Measurements from ENCODE around the gene BRD9. TPM values are rescaled to one million over a fixed set of nuclear protein-coding genes. Genes with fewer than 3 reads are reported as not detected.
"Not testable (repeated sequence)": the region's sequence is repeated elsewhere in the genome, so short reads cannot be mapped to it uniquely, and the experiment has no call there.

The BRD9 gene
- total RNA-seq, 4 donors from 2014 or later, result 20.3 to 28.8 (median 22.2) TPM

- no peak overlapping the region for H3K27ac ChIP-seq
- TF ChIP-seq POLR2A (IDR thresholded peaks at IDR 0.05), result no peak
- no peak for TF ChIP-seq CTCF (IDR thresholded peaks at IDR 0.05 in 4 of 5, conservative IDR thresholded peaks at IDR 0.05 in 1 of 5)
- in situ Hi-C loops (cut with MboI; ENCODE audit: low sequenced_read_pairs in 4 of 4) (no loop called here), intact Hi-C loops (cut with DNase I; ENCODE audit: low total_unique reads) (no loop called here)
- H3K4me3 ChIP-seq, result no peak overlapping the region
- H3K36me3 ChIP-seq, result no peaks in the 10 kb centered on the region
- H3K27me3 ChIP-seq, result peaks cover 21 to 26% (median 23%) of the 10 kb centered on the region in 3 donors
- H3K9me3 ChIP-seq, result no peaks in the 10 kb centered on the region
- ATAC-seq (no peak), DNase-seq (no peak)
- no peaks in the 10 kb centered on the region for H3K4me1 ChIP-seq
Observed at GRCh38 chr5:855771-856530, 36.6 kb downstream of the BRD9 start.

DNA sequence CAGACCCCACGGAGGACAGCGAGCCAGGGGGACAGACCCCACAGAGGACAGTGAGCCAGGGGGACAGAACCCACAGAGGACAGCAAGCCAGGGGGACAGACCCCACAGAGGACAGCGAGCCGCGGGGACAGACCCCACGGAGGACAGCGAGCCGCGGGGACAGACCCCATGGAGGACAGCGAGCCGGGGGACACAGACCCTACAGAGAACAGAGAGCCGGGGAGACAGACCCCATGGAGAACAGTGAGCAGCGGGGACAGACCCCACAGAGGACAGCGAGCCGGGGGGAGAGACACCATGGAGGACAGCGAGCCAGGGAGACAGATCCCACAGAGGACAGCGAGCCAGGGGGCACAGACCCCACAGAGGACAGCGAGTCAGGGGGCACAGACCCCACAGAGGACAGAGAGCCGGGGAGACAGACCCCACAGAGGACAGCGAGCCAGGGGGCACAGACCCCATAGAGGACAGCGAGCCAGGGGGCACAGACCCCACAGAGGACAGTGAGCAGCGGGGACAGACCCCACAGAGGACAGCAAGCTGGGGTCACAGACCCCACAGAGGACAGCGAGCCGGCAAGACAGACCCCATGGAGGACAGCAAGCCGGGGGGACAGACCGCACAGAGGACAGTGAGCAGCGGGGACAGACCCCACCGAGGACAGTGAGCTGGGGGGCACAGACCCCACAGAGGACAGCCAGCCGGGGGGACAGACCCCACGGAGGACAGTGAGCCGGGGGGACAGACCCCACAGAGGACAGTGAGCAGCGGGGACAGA lies 37.4 kb downstream of the BRD9 start:
- Histone ChIP-seq H3K36me3 (no peaks in the 10 kb centered on the region), H3K4me3 (no peak overlapping the region), H3K27me3 (peaks cover 29 to 34% (median 31%) of the 10 kb centered on the region in 3 donors), H3K27ac (no peak overlapping the region), H3K4me1 (no peaks in the 10 kb centered on the region), H3K9me3 (no peaks in the 10 kb centered on the region)
- in situ Hi-C loops (cut with MboI; ENCODE audit: low sequenced_read_pairs in 4 of 4), result no loop called here
- DNase-seq, result no peak
- TF ChIP-seq POLR2A (IDR thresholded peaks at IDR 0.05) (no peak), CTCF (IDR thresholded peaks at IDR 0.05 in 4 of 5, conservative IDR thresholded peaks at IDR 0.05 in 1 of 5) (no peak)
- intact Hi-C loops (cut with DNase I; ENCODE audit: low total_unique reads), result no loop called here
- no peak for ATAC-seq

DNA sequence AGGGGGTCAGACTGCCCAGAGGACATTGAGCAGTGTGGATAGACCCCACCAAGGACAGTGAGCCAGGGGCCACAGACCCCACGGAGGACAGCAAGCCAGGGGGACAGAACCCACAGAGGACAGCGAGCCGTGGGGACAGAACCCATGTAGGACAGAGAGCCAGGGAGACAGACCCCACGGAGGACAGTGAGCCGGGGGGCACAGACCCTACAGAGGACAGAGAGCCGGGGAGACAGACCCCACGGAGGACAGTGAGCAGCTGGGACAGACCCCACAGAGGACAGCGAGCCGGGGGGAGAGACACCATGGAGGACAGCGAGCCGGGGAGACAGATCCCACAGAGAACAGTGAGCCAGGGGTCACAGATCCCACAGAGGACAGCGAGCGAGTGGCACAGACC lies 38.4 kb downstream of the BRD9 start:
- intact Hi-C loops (cut with DNase I; ENCODE audit: low total_unique reads), result no loop called here
- H3K27ac ChIP-seq, result no peak overlapping the region
- no peaks in the 10 kb centered on the region for H3K9me3 ChIP-seq
- H3K36me3 ChIP-seq, result no peaks in the 10 kb centered on the region
- ATAC-seq (no peak), DNase-seq (peak in 1 of 2 donors; percentile 5)
- H3K4me3 ChIP-seq, result no peak overlapping the region
- H3K27me3 ChIP-seq, result peaks cover 29 to 40% (median 38%) of the 10 kb centered on the region in 3 donors
- in situ Hi-C loops (cut with MboI; ENCODE audit: low sequenced_read_pairs in 4 of 4), result no loop called here
- TF ChIP-seq POLR2A (IDR thresholded peaks at IDR 0.05) (no peak), CTCF (IDR thresholded peaks at IDR 0.05 in 4 of 5, conservative IDR thresholded peaks at IDR 0.05 in 1 of 5) (no peak)
- no peaks in the 10 kb centered on the region for H3K4me1 ChIP-seq

- H3K4me1 ChIP-seq; in situ Hi-C loops (cut with MboI; ENCODE audit: low sequenced_read_pairs in 4 of 4); intact Hi-C loops (cut with DNase I; ENCODE audit: low total_unique reads); H3K27ac ChIP-seq; H3K9me3 ChIP-seq; ATAC-seq; H3K36me3 ChIP-seq; H3K4me3 ChIP-seq: not testable (repeated sequence)
- peak in 1 of 2 donors; percentile 4 for DNase-seq
- H3K27me3 ChIP-seq, result peaks cover 29 to 40% (median 38%) of the 10 kb centered on the region in 3 donors
Observed at GRCh38 chr5:853416-854090, 39.0 kb downstream of the BRD9 start.
